Measurements from ENCODE around the gene C1GALT1.
"Not testable (repeated sequence)": the region's sequence is repeated elsewhere in the genome, so short reads cannot be mapped to it uniquely, and the experiment has no call there.

Gene C1GALT1

DNA sequence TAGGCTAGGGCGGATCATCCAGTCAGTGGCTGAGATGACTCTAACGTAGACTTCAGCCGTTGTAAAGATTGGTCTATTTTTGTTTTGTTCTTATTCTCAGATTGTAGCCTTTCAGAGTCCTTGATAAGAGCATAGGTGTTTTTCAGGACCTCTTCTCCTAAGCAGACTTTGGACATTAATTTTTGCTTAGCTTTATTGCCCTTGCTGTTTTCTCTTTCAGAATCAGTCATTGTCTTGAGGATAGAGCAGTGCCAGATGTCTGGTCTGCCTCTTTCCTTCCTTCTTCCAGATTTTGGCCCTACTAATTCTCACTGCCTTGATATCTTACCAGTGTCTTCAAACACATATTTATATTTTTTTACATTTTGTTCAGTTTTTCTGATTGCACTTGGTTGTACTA lies 49.5 kb downstream of the C1GALT1 start:
- DNase-seq (ENCODE audit: low read depth in 1 of 2, low spot score in 1 of 2): no peak

GRCh38 chr7:7235347-7235746 lies 53.0 kb downstream of the C1GALT1 start:
- no peak for DNase-seq (ENCODE audit: low read depth in 1 of 2, low spot score in 1 of 2)

DNA sequence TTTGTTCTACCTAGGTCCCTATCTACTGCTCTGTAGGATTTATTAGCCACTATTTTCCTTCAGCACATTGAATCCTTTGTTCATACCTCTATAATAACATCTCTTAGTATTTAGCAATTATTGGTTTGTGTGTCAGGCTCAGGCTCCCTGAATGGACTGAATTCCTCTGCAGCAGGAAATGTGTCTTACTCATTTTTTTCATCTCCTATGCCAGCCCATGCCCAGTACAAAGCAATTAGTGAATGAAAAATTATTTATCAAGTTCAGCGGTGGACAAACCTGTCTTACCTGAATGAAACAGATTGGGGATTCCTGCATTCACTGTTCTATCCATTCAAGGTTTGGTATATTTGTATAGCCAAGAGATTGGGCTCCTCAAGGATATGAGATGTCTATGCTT lies 53.7 kb downstream of the C1GALT1 start:
- DNase-seq (ENCODE audit: low read depth in 1 of 2, low spot score in 1 of 2): no peak

- DNase-seq (ENCODE audit: low read depth in 1 of 2, low spot score in 1 of 2): no peak
Observed at GRCh38 chr7:7237201-7237977, 55.0 kb downstream of the C1GALT1 start.

GRCh38 chr7:7237978-7238267 lies 55.6 kb downstream of the C1GALT1 start:
- DNase-seq (ENCODE audit: low read depth in 1 of 2, low spot score in 1 of 2): no peak

GRCh38 chr7:7239346-7239745 lies 57.0 kb downstream of the C1GALT1 start:
- DNase-seq (ENCODE audit: low read depth in 1 of 2, low spot score in 1 of 2): no peak

DNA sequence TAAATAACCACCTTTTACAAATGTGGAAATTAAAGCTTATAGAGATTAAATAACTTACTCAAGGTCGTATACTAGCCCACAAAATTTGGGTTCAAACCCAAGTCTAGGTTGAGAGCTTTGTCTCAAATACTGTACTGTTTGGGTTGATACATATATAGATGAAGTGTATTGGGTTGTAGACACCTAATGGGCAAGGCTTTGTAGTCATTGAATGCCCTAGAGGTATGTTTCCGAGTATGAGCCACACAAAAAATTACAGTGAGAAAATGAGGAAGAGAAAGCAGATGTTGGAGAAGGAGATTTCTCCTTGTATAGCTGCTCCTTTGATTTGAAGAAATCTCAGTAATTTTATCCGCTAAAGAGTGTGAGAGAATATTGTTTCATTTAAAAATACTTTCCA lies 60.6 kb downstream of the C1GALT1 start:
- DNase-seq (ENCODE audit: low read depth in 1 of 2, low spot score in 1 of 2): no peak

DNA sequence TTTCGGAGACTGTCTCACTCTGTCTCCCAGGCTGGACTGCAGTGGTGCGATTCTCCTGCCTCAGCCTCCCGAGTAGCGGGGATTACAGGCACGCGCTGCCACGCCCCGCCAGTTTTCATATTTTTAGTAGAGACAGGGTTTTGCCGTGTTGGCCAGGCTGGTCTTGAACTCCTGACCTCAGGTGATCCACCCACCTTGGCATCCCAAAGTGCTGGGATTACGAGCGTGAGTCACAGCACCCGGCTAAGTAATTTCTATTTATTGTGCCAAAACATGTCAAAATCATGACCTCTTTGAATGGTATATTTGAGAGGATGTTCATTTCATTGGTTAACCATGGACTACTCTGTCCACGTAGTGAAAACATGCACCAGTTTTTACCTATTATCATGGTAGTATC lies 62.9 kb downstream of the C1GALT1 start:
- not testable (repeated sequence) for DNase-seq (ENCODE audit: low read depth in 1 of 2, low spot score in 1 of 2)

GRCh38 chr7:7246223-7246622 lies 63.9 kb downstream of the C1GALT1 start:
- DNase-seq (ENCODE audit: low read depth in 1 of 2, low spot score in 1 of 2): no peak

DNA sequence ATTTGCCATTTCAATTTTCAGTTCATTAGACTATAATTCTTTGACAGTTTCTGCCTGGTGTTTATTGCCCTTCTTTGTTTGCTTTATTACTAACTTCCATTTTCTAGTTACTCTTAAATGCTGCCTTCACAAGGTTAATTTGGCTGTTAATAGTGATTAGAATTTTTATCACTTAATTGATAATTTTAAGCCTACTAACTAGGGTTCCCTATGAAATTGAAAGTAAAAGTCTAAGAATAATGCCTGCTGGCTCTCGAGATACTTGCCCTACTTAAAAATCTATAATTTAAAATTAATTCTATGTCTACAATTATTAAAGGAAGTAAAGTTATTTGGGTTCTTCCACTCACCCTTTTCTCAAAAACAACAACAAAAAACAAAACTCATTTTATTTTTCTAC lies 65.3 kb downstream of the C1GALT1 start:
- DNase-seq (ENCODE audit: low read depth in 1 of 2, low spot score in 1 of 2): no peak

DNA sequence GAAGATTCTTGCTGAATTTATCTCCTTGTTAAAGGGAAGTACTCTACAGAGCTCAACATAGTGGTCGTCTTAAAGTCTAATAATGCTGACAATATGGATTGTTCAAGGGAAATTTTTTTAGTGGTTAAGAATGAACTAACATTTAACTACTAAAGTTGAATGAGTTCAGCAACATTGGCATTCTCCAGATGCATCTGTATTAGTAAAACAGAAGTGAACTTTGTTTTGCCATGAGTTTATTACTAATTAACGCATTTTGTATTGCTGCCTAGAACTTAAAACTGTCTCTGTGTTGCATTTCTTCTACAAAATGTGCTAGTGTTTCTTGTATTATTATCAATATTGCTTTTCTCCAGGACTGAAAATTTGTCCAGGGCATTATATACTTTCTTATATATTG lies 67.5 kb downstream of the C1GALT1 start:
- no peak for DNase-seq (ENCODE audit: low read depth in 1 of 2, low spot score in 1 of 2)

- DNase-seq (ENCODE audit: low read depth in 1 of 2, low spot score in 1 of 2): no peak
Observed at GRCh38 chr7:7251742-7252141, 69.4 kb downstream of the C1GALT1 start.

DNA sequence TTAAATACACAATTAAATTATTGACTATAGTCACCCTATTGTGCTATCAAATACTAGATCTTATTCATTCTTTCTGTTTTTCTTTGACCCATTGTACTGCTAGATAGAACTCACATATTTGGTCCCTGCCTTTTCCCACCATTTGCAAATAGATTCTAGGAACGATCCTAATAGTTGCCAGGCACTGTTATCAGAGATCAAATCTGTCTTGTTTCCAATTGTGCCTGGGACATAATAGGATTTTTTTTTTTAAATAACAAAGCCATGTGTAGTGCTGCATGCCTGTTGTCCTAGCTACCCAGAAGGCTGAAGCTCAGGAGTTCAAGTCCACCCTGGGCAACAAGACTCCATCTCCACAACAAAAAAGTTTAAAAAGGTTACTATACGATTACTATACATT lies 72.0 kb downstream of the C1GALT1 start:
- no peak for DNase-seq (ENCODE audit: low read depth in 1 of 2, low spot score in 1 of 2)

DNA sequence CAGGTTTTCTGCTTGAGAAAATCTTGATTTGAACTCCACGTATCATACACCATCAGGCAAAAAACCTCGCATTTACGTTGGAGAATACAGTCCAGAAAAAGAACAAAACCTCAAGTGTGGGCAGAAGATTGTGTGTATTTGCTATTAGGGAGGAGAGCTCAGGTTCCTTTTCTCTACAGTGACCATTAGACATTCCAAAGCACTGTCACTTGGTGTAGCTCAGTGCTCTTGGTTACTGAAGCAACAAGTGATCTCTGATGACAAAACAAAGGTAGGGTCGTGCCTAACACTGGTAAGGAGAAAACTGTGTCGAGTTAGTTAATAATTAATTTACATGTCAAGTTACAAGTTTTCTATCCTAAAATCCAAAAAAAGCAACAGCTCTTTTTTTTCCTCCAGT lies 72.6 kb downstream of the C1GALT1 start:
- DNase-seq (ENCODE audit: low read depth in 1 of 2, low spot score in 1 of 2): no peak

DNA sequence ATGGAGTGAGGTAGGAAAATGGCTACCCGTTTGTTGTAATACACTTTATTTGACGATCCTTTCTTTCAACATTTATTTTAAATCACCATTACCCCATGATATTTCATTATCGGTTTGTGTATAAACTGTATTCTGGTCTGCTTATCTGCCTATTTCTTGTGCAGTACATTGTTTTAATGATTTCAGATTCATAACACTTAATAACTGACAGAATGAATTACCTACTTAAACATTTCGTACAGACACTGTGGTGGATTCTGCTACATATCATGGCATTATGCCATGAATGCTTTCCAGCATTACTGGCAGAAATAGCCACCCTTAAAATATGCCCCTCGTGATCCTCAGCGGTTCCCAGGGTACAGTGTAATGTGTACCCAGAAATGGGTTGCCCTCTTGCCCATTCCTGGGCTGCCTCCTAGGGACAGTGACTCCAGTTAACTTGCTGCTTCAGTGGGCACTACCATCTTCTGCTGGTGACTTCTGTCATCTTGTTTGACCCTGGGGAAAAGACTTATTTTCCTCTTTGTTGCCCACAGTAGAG lies 74.5 kb downstream of the C1GALT1 start:
- DNase-seq (ENCODE audit: low read depth in 1 of 2, low spot score in 1 of 2): no peak

DNA sequence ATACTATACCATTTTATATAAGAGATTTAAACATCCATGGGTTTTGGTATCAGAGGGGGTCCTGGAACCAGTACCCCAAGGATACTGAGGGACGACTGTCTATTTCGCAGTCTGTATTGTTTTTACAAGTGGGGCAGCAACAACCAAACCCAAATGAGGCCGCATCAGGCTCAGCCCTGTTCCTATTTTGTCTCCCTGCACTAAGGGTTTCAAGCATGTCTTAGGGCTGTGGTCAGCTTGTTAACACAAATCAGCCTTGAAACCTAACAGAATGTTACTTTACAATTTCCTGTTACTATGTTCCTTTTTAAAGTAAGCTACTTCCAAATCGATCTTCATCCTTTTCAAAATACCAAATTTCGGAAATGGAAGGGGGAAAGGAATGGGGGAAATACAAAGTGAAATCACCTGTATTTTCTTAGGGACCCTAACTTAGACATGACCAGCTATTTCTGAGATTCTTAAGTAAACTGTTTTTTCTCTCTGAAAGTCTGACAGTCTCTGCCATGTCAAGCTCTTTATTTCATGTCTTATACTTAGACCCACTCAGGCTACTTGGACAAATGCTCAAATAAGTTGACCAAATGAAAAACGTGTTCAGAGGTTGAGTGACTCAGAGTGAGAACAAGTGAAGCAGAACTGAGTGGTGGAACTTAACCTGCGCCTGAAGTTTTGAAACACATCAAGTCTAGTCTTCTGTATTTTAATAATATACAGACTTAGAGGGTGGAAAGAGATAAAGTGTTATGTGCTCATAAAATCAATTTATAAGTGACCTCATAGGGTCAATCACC lies 75.8 kb downstream of the C1GALT1 start:
- no peak for DNase-seq (ENCODE audit: low read depth in 1 of 2, low spot score in 1 of 2)

DNA sequence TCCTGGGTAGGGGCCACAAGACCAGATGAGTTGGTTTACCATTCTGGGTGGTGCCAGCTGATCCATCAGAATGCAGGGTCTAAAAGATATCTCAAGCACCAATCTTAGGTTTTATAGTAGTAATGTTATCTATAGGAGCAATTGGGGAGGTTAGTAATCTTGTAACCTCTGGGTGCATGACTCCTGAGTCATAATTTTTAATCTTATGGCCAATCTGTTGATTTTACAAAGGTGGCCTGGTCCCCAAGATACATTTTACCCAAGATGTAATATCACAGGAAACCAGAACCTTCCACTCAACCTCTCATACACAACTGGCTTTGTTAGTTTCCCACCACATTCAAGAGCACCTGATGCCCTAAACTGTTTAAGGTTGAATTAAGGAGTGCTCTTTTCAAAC lies 79.5 kb downstream of the C1GALT1 start:
- no peak for DNase-seq (ENCODE audit: low read depth in 1 of 2, low spot score in 1 of 2)

- no peak for DNase-seq (ENCODE audit: low read depth in 1 of 2, low spot score in 1 of 2)
Observed at GRCh38 chr7:7263297-7264230, 81.2 kb downstream of the C1GALT1 start.

DNA sequence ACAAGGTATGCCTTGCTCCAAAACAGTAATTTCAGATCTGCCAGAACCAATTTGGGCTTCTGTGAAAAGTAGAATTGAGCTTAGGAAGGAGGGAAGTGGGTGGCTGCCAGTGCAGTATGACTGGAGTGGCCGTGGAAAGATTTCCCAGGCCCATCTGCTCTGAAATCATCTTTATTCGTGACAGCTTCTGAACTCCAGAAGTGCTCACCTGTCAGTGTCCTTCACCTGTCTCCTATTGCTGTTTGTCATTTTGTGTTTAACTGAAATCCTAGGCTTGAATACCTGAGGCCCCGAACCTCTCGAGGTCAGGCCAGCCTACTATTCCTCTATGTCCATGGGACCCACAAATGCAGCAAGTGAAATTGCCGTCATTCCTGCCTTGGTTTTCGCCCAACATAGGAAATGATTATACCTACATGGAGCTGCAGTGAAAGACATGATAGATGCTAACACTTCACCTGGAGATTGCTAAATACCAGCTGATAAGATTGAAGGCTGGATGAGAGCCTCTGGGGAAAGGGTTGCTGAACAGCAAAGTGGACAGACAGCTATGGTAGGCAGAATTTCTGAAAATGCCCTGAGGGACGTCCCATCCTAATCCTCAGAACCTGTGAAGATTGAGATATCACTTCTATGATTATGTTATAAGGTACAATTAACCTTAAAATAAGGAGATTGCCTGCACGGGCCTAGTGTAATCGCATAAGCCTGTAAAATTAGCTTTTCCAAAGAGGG lies 82.1 kb downstream of the C1GALT1 start:
- no peak for DNase-seq (ENCODE audit: low read depth in 1 of 2, low spot score in 1 of 2)
